RWPE2 (cell line): ENCODE measurements around the gene SEMA5A.

ENCODE experiments used
- ATAC-seq: fragments of 200-7000 bp; cut with Tn5 transposase; 3 replicates; pipeline ENCODE4 v1.9.1; 2021; ENCODE audit warnings: low read depth
- DNase-seq: peaks from one replicate; pipeline ENCODE4 v3.0.0-alpha.2; 2020; ENCODE audit warnings: low spot score
- H3K27ac ChIP-seq: fragments of 450-650 bp; 2 replicates; pipeline ENCODE4 v1.5.1; 2017; ENCODE audit warnings: mild to moderate bottlenecking; ENCODE audit not compliant: poor library complexity, severe bottlenecking
- H3K27me3 ChIP-seq: fragments of 250-450 bp; sonication (Bioruptor Pico); 2 replicates; pipeline ENCODE4 v1.5.1; 2021; ENCODE audit warnings: mild to moderate bottlenecking, moderate library complexity; ENCODE audit not compliant: insufficient read depth, poor library complexity, severe bottlenecking
- H3K36me3 ChIP-seq: fragments of 250-450 bp; sonication (Bioruptor Pico); 2 replicates; pipeline ENCODE4 v1.5.1; 2020; ENCODE audit warnings: low read depth, mild to moderate bottlenecking, moderate library complexity
- H3K4me1 ChIP-seq: fragments of 250-450 bp; sonication (Bioruptor Pico); 2 replicates; pipeline ENCODE4 v1.5.1; 2021; ENCODE audit warnings: mild to moderate bottlenecking, moderate library complexity; ENCODE audit not compliant: insufficient read depth, poor library complexity, severe bottlenecking
- H3K4me3 ChIP-seq: fragments of 250-450 bp; sonication (Bioruptor Pico); 2 replicates; pipeline ENCODE4 v1.5.1; 2021; ENCODE audit warnings: mild to moderate bottlenecking, moderate library complexity; ENCODE audit not compliant: severe bottlenecking
- H3K9me3 ChIP-seq: fragments of 250-450 bp; sonication (Bioruptor Pico); 2 replicates; pipeline ENCODE4 v1.5.1; 2021; ENCODE audit warnings: mild to moderate bottlenecking, moderate library complexity; ENCODE audit not compliant: severe bottlenecking
- TF ChIP-seq, protein P1 (sequence below): fragments of 450-650 bp; IDR thresholded peaks from one replicate; pipeline ENCODE4 v1.5.1; 2017; ENCODE audit warnings: mild to moderate bottlenecking, moderate library complexity; ENCODE audit not compliant: poor library complexity, severe bottlenecking

Gene SEMA5A

DNA sequence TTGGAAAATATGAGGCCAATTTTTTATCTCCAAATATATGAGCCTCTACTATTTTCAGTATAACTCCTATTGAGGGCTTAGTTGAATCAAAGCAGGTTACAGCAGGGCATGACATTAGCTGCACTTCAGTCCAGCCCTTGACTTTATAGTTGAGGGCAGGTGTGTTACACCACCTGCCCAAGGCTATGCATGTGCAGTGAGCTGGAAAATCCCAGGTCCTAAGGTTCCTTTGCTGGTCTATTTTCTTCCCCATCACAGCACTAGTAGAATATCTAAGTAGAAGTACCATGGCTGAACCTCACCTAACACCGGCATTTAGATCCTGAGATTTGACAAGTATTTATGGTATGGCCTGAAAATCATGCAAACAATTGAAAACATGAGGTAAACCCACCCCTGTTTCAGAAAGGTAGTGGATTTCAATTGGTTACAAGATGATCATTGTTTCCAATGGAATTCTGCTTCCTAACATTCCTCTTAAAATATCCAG lies 201.1 kb downstream of the SEMA5A start:
- peaks cover 35% of the 10 kb centered on the region for H3K4me1 ChIP-seq
- no peak for ATAC-seq
- no peak for DNase-seq
- TF ChIP-seq, protein P1, sequence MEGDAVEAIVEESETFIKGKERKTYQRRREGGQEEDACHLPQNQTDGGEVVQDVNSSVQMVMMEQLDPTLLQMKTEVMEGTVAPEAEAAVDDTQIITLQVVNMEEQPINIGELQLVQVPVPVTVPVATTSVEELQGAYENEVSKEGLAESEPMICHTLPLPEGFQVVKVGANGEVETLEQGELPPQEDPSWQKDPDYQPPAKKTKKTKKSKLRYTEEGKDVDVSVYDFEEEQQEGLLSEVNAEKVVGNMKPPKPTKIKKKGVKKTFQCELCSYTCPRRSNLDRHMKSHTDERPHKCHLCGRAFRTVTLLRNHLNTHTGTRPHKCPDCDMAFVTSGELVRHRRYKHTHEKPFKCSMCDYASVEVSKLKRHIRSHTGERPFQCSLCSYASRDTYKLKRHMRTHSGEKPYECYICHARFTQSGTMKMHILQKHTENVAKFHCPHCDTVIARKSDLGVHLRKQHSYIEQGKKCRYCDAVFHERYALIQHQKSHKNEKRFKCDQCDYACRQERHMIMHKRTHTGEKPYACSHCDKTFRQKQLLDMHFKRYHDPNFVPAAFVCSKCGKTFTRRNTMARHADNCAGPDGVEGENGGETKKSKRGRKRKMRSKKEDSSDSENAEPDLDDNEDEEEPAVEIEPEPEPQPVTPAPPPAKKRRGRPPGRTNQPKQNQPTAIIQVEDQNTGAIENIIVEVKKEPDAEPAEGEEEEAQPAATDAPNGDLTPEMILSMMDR = no peak
- H3K27me3 ChIP-seq = no peaks in the 10 kb centered on the region
- H3K4me3 ChIP-seq = no peak overlapping the region
- peak overlapping the region; percentile 79 for H3K27ac ChIP-seq
- H3K9me3 ChIP-seq = no peaks in the 10 kb centered on the region
- H3K36me3 ChIP-seq = no peaks in the 10 kb centered on the region

DNA sequence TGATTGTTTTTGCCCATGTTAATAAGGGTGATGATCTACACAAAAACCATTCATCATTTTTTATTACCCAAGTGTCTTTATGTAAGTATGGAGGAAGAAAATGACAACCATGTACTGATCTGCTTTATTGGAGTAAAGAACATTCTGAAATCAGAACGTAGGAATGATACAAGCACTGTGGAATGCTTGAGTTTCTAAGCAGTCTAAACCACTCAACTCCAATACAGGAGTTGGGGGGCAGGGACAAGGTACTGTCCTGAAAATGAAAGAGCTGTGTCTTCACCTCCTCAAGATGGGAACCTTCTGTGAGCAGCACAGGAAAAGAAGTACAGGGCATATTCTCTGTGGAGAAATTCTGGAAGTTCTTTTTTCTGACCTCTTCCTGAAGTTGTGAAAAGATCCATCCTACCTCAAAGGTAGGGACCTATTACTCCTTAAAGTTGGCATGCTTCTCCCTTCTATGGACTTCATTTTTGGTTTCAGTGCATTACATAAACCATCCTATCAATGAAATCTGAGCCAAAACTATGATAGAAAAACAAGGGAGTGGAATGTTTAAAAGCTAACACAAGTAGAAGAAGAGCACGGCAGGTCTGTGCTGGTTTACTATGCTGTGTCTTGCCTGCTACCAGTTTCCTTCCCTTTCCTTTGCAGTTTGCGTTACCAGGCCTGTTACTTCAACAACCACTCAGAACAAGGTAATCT lies 202.6 kb downstream of the SEMA5A start:
- H3K4me1 ChIP-seq = peaks cover 33% of the 10 kb centered on the region
- H3K9me3 ChIP-seq = no peaks in the 10 kb centered on the region
- H3K4me3 ChIP-seq = no peak overlapping the region
- TF ChIP-seq, protein P1 = no peak
- no peaks in the 10 kb centered on the region for H3K27me3 ChIP-seq
- ATAC-seq (peak; percentile 87), DNase-seq (no peak)
- no peaks in the 10 kb centered on the region for H3K36me3 ChIP-seq
- peak overlapping the region; percentile 79 for H3K27ac ChIP-seq

DNA sequence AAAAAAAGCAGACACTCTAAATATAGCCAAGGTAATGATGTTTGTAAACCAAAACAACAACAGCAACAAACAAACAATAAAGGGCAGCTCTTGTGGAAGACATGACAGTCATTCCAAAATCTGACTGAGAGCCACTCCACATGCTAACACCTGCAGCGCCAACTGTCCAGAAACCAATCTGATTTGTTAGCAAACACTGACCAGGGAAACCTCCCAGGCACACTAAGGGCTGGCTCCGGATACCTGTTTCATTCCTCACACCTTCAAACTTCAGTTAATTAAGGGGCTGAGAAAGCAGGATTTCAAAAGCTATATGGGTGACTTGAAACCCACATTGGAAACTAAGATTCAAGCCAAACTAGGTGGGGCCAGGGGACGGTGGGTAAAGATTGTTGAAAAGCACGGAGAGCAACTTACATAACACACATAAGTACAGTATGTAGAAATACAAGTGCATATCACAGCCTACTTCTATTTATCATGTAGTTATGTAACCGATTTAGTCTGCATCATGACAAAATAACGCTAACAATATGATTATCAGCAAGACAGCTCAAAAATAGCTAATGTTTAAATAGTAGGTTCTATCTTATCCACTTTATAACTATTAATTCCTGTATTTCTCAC lies 203.6 kb downstream of the SEMA5A start:
- no peak for DNase-seq
- ATAC-seq = no peak

DNA sequence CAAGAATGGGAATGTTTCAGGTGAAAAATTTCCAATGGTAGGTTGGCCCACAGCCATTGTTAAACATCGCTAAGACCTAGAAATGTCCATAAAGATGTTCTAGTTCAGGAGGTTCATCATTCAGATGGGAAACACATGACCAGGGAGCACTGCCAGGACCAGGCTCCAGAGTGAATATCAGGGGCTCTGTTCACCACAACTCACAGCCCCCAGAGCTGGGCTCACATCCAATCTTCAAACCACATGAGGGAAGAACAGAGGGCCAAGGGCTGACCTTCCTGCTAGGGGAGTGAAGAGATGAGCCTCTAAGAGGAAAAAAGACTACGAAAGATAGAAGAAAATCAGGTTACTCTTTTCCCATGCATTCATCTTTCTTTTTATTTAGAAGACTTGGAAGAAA lies 205.8 kb downstream of the SEMA5A start:
- H3K4me1 ChIP-seq = peaks cover 39% of the 10 kb centered on the region
- no peak overlapping the region for H3K4me3 ChIP-seq
- no peaks in the 10 kb centered on the region for H3K36me3 ChIP-seq
- H3K9me3 ChIP-seq = no peaks in the 10 kb centered on the region
- ATAC-seq (no peak), DNase-seq (no peak)
- no peaks in the 10 kb centered on the region for H3K27me3 ChIP-seq
- H3K27ac ChIP-seq = no peak overlapping the region
- TF ChIP-seq, protein P1 = no peak

More for the DNA sequence above, 203.6 kb downstream of the SEMA5A start:
- peaks cover 33% of the 10 kb centered on the region for H3K4me1 ChIP-seq
- peak overlapping the region; percentile 79 for H3K27ac ChIP-seq
- H3K27me3 ChIP-seq = no peaks in the 10 kb centered on the region
- TF ChIP-seq, protein P1 = no peak
- no peak overlapping the region for H3K4me3 ChIP-seq
- no peaks in the 10 kb centered on the region for H3K9me3 ChIP-seq
- H3K36me3 ChIP-seq = no peaks in the 10 kb centered on the region
